Fibroblast of mammary gland (primary cell): ENCODE measurements around the gene EFNB2.

Experiments
- DNase-seq: peaks from one replicate; pipeline ENCODE4 v3.0.0-alpha.2; 2010; ENCODE audit warnings: low read depth
- H3K4me3 ChIP-seq: 2 replicates; pipeline ENCODE4 v1.5.1; 2011; ENCODE audit warnings: low read depth, mild to moderate bottlenecking, low read length, moderate library complexity; ENCODE audit not compliant: control insufficient read depth
- TF ChIP-seq, protein P1 (sequence below): conservative IDR thresholded peaks from 2 replicates; pipeline ENCODE4 v1.5.1; 2011; ENCODE audit warnings: low read depth, low read length, inconsistent platforms; ENCODE audit not compliant: control insufficient read depth, insufficient read depth

The EFNB2 gene

DNA sequence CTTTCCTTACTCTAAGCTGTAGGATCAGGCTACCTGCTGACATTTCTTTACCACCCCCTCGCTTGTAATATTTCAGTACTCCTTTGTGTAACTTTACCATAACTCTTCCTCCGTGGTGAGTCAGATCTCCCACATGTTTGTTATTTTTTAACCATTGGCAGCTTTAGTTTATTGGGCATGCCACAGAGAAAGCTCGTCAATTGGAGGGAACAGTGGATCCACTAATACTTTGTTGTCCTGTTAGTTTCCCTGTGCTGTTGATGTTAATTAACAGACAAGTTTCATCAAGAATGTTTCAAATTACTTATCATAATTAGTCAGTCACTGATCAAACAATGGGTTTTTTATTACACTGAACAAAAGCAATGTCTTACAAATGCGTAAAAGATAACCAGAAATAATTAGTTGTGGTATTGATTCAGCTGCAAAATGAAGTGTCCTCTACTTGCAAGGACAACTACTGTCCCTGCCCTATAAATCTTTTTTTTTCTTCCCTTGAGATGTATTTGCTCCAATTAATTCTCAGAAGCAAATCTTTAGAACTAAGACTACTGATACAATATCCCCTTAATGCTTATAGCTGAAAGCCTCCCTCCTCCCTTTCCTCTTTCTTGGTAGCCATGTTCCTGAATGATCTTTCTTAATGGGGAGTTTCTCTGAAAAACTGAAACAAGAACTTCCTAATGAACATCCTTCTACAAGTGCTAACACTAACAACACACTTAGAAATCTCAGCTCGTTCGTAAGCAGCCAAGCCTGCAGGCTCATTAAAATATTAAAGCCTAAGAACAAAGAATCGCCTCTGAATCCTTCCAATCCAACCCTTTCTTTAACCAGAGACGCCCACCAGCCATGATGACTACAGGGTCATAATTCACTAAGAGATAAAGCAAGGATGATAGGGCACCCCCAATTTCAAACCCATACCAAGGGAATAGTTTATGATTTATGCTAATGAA, 22.2 kb downstream of the EFNB2 start:
- TF ChIP-seq, protein P1, sequence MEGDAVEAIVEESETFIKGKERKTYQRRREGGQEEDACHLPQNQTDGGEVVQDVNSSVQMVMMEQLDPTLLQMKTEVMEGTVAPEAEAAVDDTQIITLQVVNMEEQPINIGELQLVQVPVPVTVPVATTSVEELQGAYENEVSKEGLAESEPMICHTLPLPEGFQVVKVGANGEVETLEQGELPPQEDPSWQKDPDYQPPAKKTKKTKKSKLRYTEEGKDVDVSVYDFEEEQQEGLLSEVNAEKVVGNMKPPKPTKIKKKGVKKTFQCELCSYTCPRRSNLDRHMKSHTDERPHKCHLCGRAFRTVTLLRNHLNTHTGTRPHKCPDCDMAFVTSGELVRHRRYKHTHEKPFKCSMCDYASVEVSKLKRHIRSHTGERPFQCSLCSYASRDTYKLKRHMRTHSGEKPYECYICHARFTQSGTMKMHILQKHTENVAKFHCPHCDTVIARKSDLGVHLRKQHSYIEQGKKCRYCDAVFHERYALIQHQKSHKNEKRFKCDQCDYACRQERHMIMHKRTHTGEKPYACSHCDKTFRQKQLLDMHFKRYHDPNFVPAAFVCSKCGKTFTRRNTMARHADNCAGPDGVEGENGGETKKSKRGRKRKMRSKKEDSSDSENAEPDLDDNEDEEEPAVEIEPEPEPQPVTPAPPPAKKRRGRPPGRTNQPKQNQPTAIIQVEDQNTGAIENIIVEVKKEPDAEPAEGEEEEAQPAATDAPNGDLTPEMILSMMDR, result no peak
- DNase-seq, result peak; percentile 64
- no peak overlapping the region for H3K4me3 ChIP-seq

DNA sequence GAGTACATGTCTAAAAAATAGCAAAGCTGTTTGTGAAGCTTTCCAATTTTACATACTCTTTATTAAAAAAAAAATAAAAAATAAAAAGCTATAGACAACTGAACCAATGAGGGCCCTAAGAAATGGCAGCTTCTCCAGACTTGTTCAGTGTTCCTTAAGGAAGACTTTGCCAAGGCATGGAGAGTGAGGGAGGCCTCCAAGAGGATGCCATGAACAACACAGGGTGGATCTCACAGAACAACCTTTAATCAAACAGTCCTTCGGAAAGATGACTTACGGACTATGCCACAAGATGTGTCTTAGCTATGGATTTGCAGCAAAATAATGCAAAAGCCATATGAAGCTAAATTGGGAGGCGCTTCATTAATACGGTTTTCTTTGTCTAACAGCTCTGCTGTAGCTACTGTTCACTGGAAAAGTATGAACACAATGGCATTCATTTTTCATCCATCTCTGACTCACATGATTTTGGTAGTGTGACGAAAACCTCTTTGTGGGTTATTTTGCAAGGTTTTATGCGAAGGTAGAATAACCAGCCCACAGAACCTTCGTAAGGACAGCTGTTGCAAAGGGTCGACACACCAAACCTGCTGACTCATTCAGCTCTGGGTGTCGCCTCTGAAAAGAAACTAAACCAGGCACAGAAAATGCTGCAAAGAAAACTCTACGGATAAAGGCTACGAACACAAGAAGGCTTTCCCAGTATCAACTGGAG, 27.7 kb downstream of the EFNB2 start:
- TF ChIP-seq, protein P1, result no peak
- H3K4me3 ChIP-seq, result no peak overlapping the region
- DNase-seq, result peak; percentile 97

DNA sequence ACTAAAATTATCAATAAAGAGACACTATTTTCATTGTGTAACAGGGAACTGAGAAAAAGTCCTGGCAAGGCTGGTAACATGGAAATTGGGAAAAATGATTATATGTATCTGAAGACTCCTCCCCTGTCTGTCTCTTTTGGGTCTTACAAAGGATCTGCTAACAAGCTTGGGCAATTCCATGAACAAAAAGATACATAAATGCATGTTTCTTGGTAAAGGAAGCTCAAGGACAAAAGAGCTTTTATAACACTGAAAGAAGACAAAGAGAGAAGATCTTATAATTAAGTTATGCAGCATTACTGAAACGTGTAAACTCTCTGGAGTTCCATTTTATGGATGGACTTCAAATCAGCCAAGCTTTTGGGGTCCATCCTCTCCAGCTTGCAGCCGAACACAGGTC, 29.2 kb downstream of the EFNB2 start:
- no peak overlapping the region for H3K4me3 ChIP-seq
- no peak for DNase-seq
- TF ChIP-seq, protein P1, result no peak

DNA sequence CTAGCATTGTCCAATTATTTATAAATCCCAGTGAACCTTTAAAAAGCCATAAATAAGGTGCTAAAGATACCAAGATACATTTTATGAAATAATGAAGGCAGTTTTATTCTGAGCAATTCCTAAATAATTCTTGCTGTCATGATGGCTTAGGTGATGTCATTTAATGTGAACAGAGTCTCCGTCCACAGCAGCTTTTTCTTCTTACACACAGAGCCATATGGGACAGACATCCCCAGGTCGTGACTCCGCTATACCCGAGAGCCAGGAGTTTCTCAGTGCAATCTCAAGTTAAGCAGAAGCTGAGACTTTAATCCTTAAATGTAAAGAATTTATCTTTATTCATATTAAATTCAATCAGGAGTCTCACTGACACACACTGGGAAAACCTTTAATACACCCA, 29.7 kb downstream of the EFNB2 start:
- H3K4me3 ChIP-seq, result no peak overlapping the region
- TF ChIP-seq, protein P1, result no peak

DNA sequence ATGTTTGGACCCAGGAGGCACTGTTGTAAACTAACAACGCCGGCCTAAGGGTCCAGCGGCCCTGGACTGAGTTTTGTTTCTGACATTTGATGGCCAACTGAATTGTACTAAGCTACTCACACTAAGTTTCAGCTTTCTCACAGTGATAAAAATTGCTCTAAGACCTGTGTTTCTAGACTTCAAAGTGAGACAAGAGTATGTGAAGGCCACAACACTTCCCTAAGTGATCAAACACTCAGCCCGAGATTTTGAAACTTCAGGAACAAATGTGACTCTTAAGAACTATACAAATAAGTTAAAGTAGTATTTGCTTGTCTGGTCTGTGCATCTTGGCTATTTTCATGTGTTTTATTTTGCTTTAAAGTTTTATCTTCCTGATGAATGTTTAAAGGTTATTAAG, 30.2 kb downstream of the EFNB2 start:
- DNase-seq, result no peak
- no peak overlapping the region for H3K4me3 ChIP-seq
- TF ChIP-seq, protein P1, result no peak

More for the DNA sequence above, 29.7 kb downstream of the EFNB2 start:
- DNase-seq, result no peak

DNA sequence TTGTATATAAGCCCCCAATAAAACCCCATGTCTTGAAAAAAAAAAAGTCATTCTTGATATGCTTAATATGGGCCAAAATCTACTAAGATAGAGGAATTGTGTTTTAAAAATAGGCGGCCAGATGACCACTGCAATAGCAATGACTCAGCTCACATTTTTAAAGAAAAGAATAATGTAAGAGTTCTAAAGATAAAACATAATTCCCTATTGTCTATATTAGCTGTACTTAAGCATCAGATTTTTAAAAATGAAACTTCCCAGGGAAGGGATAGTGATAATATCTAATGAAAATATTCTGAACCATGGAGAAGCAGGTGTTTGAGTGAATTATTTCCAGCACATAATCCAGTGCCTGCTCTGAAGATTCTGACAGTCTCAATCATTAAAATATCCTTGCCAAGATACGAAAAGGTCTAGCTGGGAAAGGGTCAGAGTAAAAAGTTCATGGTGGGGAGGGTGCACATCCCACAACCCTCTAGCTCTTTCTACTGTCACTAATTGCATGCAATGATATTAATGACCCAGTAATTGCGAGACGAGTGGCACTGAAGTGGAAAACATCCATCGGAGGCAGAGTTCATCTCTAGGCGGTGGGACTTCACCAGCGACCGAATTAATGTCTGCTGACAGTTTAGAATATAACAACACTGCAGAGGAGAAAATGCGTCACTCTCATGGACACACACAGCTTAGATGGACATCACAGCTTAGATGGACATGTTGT, 31.6 kb downstream of the EFNB2 start:
- no peak for DNase-seq
- TF ChIP-seq, protein P1, result no peak
- no peak overlapping the region for H3K4me3 ChIP-seq
